Ascending aorta (tissue), 2 donors: ENCODE data around the gene GRM7. TPM values are rescaled to one million over a fixed set of nuclear protein-coding genes. Genes with fewer than 3 reads are reported as not detected.

Experiments
- DNase-seq, 2 donors: peaks; one replicate each; pipeline ENCODE4 v3.0.0-alpha.2; 2019; ENCODE audit warnings: low spot score in 2 of 2
- H3K27ac ChIP-seq, 2 donors: fragments of 200-600 bp; sonication (generic); one replicate each; pipeline ENCODE4 v1.5.1; 2016 to 2017; ENCODE audit warnings: mild to moderate bottlenecking in 1 of 2
- H3K27me3 ChIP-seq: fragments of 200-600 bp; sonication (generic); one replicate; pipeline ENCODE4 v1.5.1; 2017
- H3K36me3 ChIP-seq, 2 donors: fragments of 200-600 bp; sonication (generic); one replicate each; pipeline ENCODE4 v1.5.1; 2016
- H3K4me1 ChIP-seq, 2 donors: fragments of 200-600 bp; sonication (generic); one replicate each; pipeline ENCODE4 v1.5.1; 2016 to 2017; ENCODE audit warnings: mild to moderate bottlenecking in 1 of 2
- H3K4me3 ChIP-seq, 2 donors: fragments of 200-600 bp; sonication (generic); one replicate each; pipeline ENCODE4 v1.5.1; 2016 to 2017; ENCODE audit warnings: mild to moderate bottlenecking in 1 of 2
- H3K9me3 ChIP-seq, 2 donors: fragments of 200-600 bp; sonication (generic); one replicate each; pipeline ENCODE4 v1.5.1; 2016
- intact Hi-C: fragments of 100-400 bp; cut with DNase I; formaldehyde crosslinking; loops from one replicate; pipeline ENCODE4 v1.15.1; 2023
- total RNA-seq: library from RNA; depleted of rRNA; stranded (reverse); fragments of >200 nt; gene quantifications from one replicate; pipeline ENCODE4 v1.1.0, GENCODE V29; 2016
- TF ChIP-seq, protein P1 (sequence below), 3 experiments: fragments of 200-600 bp in 2 of 3; fragments of 450-650 bp in 1 of 3; sonication (generic) in 2 of 3; IDR thresholded peaks; one replicate each; pipeline ENCODE4 v1.5.1; 2016 to 2019; ENCODE audit warnings: antibody characterized with exemption in 3 of 3, mild to moderate bottlenecking in 1 of 3, moderate library complexity in 1 of 3

GRM7 gene
- total RNA-seq, 1 donor from 2014 or later, result 4.8 TPM

DNA sequence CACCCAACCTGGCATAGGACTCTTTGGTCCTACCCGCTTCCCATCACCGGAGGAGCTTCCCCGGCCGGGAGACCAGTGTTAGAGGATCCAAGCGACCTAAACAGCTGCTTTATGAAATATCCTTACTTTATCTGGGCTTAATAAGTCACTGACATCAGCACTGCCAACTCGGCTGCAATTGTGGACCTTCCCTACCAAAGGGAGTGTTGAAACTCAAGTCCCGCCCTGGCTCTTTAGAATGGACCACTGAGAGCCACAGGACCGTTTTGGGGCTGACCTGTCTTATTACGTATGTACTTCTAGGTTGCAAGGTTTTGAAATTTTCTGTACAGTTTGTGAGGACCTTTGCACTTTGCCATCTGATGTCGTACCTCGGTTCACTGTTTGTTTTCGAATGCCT, 879.5 kb downstream of the GRM7 start:
- TF ChIP-seq, protein P1, sequence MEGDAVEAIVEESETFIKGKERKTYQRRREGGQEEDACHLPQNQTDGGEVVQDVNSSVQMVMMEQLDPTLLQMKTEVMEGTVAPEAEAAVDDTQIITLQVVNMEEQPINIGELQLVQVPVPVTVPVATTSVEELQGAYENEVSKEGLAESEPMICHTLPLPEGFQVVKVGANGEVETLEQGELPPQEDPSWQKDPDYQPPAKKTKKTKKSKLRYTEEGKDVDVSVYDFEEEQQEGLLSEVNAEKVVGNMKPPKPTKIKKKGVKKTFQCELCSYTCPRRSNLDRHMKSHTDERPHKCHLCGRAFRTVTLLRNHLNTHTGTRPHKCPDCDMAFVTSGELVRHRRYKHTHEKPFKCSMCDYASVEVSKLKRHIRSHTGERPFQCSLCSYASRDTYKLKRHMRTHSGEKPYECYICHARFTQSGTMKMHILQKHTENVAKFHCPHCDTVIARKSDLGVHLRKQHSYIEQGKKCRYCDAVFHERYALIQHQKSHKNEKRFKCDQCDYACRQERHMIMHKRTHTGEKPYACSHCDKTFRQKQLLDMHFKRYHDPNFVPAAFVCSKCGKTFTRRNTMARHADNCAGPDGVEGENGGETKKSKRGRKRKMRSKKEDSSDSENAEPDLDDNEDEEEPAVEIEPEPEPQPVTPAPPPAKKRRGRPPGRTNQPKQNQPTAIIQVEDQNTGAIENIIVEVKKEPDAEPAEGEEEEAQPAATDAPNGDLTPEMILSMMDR (IDR thresholded peaks at IDR 0.05), result no peak
- no peak for DNase-seq
- no peaks in the 10 kb centered on the region for H3K4me1 ChIP-seq
- H3K27ac ChIP-seq, result no peak overlapping the region
- H3K4me3 ChIP-seq, result no peak overlapping the region
- no peaks in the 10 kb centered on the region for H3K9me3 ChIP-seq
- H3K27me3 ChIP-seq, result no peaks in the 10 kb centered on the region
- intact Hi-C loops, result no loop called here
- H3K36me3 ChIP-seq, result no peaks in the 10 kb centered on the region

GRCh38 chr3:7744850-7745249, 883.9 kb downstream of the GRM7 start:
- Histone ChIP-seq H3K9me3 (no peaks in the 10 kb centered on the region), H3K27ac (no peak overlapping the region), H3K4me1 (no peaks in the 10 kb centered on the region), H3K36me3 (no peaks in the 10 kb centered on the region), H3K4me3 (no peak overlapping the region), H3K27me3 (no peaks in the 10 kb centered on the region)
- TF ChIP-seq, protein P1 (IDR thresholded peaks at IDR 0.05), result no peak
- intact Hi-C loops, result no loop called here
- no peak for DNase-seq

DNA sequence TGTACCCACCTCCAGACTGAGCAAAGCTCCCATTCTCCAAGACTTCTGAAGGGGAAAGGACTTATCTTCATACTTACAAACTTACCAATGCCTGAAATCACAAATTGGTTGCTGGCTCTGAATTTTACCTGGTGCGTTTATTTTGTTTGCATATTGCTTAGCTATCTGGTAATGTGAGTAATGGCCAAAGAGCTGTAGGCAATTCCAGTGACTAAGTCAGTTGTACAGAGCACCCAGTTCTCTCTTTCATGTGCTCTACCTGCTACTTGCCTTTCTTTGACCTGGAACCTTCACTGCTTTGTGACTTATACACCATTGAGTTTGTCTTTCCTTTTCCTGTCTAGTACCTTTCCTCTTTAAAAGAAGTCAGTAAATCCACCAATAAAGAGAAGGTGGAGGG, 884.8 kb downstream of the GRM7 start:
- DNase-seq, result no peak
- no peaks in the 10 kb centered on the region for H3K27me3 ChIP-seq
- no peaks in the 10 kb centered on the region for H3K36me3 ChIP-seq
- no peaks in the 10 kb centered on the region for H3K4me1 ChIP-seq
- H3K4me3 ChIP-seq, result no peak overlapping the region
- intact Hi-C loops, result no loop called here
- no peaks in the 10 kb centered on the region for H3K9me3 ChIP-seq
- TF ChIP-seq, protein P1 (IDR thresholded peaks at IDR 0.05), result no peak
- H3K27ac ChIP-seq, result no peak overlapping the region

GRCh38 chr3:7749931-7750695, 889.2 kb downstream of the GRM7 start:
- no peaks in the 10 kb centered on the region for H3K36me3 ChIP-seq
- H3K27me3 ChIP-seq, result no peaks in the 10 kb centered on the region
- no peak overlapping the region for H3K27ac ChIP-seq
- intact Hi-C loops, result no loop called here
- no peak for DNase-seq
- H3K4me3 ChIP-seq, result no peak overlapping the region
- TF ChIP-seq, protein P1 (IDR thresholded peaks at IDR 0.05), result no peak
- H3K9me3 ChIP-seq, result no peaks in the 10 kb centered on the region
- no peaks in the 10 kb centered on the region for H3K4me1 ChIP-seq

- Histone ChIP-seq H3K36me3 (no peaks in the 10 kb centered on the region), H3K4me3 (no peak overlapping the region), H3K27ac (no peak overlapping the region), H3K4me1 (no peaks in the 10 kb centered on the region), H3K27me3 (no peaks in the 10 kb centered on the region), H3K9me3 (no peaks in the 10 kb centered on the region)
- intact Hi-C loops, result no loop called here
- no peak for DNase-seq
- TF ChIP-seq, protein P1 (IDR thresholded peaks at IDR 0.05), result no peak
Observed at GRCh38 chr3:7752005-7752404, 891.1 kb downstream of the GRM7 start.
